ENCODE measurements around the gene GSK3A.

DNA sequence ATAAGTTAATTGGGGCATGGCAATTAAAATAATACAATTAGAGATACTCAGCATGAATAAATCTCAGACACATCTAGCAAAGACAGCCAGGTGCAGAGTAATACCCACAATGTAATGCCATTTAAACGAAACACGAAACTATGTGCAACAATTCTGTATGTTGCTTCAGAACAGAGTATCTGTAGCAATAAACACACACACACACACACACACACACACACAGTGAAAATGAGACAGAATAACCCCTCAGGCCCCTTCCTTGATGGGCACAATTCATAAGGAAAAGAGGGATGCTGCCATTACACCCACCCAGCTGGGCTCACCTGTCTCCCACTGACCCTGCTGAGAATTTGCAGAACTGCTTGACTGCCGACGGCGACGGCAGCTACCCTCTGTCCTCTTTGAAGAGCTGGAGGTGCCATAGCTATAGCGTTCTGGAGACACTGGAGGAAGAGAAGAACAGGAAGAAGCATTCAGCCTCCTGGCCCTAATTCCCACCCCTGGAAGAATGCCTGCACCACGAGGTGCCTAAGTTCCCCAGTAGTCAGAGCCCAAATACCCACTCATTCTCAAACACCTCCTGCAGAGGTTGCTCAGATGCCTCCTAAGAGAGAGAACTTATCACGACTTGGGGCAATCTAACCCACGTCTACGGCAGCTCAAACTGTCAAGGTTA, 27.5 kb downstream of the GSK3A start:
- TF ChIP-seq, protein P1, sequence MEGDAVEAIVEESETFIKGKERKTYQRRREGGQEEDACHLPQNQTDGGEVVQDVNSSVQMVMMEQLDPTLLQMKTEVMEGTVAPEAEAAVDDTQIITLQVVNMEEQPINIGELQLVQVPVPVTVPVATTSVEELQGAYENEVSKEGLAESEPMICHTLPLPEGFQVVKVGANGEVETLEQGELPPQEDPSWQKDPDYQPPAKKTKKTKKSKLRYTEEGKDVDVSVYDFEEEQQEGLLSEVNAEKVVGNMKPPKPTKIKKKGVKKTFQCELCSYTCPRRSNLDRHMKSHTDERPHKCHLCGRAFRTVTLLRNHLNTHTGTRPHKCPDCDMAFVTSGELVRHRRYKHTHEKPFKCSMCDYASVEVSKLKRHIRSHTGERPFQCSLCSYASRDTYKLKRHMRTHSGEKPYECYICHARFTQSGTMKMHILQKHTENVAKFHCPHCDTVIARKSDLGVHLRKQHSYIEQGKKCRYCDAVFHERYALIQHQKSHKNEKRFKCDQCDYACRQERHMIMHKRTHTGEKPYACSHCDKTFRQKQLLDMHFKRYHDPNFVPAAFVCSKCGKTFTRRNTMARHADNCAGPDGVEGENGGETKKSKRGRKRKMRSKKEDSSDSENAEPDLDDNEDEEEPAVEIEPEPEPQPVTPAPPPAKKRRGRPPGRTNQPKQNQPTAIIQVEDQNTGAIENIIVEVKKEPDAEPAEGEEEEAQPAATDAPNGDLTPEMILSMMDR (IDR thresholded peaks at IDR 0.05): no peak
- no peak for TF ChIP-seq POLR2A (IDR thresholded peaks at IDR 0.05)

All from body of pancreas (tissue), 4 donors.